ENCODE results near the gene FAM193B. TPM values are rescaled to one million over a fixed set of nuclear protein-coding genes. Genes with fewer than 3 reads are reported as not detected.

The FAM193B gene
- polyA plus RNA-seq, 1 of the 3 experiments (the other 2 are of a cell fraction), result 48.1 TPM

- H3K27me3 ChIP-seq (ENCODE audit: insufficient read depth), result no peaks in the 10 kb centered on the region
- H3K9me2 ChIP-seq, result no peaks in the 10 kb centered on the region
- H3K79me2 ChIP-seq (ENCODE audit: insufficient read depth), result no peaks in the 10 kb centered on the region
- POLR2A ChIA-PET, result no interaction called here
- no peak for TF ChIP-seq CTCF (IDR thresholded peaks at IDR 0.05)
- TF ChIP-seq EZH2phosphoT487 (IDR thresholded peaks at IDR 0.05; ENCODE audit: borderline replicate concordance, low read depth), result no peak
- no peak for TF ChIP-seq USF2 (IDR thresholded peaks at IDR 0.05; ENCODE audit: borderline replicate concordance, low read depth, low read length)
- TF ChIP-seq REST (IDR thresholded peaks at IDR 0.05; ENCODE audit: low read depth, low read length), result no peak
- H3K4me3 ChIP-seq (ENCODE audit: low read depth in 2 of 2, low read length in 1 of 2), result no peak overlapping the region
- no peaks in the 10 kb centered on the region for H3K9me3 ChIP-seq
- no peak overlapping the region for H3K9ac ChIP-seq
- H3K36me3 ChIP-seq (replicated peaks in 1 of 2; ENCODE audit: control insufficient read depth in 1 of 2, insufficient read depth in 2 of 2, low read length in 1 of 2), result peaks cover 6 to 35% of the 10 kb centered on the region in 2 experiments
- 61% methylated on average over 2 of the region's 8 CpGs for WGBS (ENCODE audit: low lambda C conversion rate)
- no peak overlapping the region for H3K27ac ChIP-seq (ENCODE audit: low read depth in 2 of 2, low read length in 1 of 2)
- H3K4me1 ChIP-seq (ENCODE audit: control insufficient read depth in 1 of 2, insufficient read depth in 2 of 2, low read depth in 1 of 2, low read length in 1 of 2), result no peaks in the 10 kb centered on the region
- DNase-seq, result no peak
- CTCF ChIA-PET, result interaction anchor here (0.9 to 12.5 kb wide), 6 partner anchors 8 to 118 kb away, joined by 3 to 109 read pairs (median 4); no protein-coding TSS in a partner anchor
- H4K20me1 ChIP-seq (ENCODE audit: insufficient read depth), result no peaks in the 10 kb centered on the region
- H3F3A ChIP-seq (replicated peaks; ENCODE audit: insufficient read depth), result no peaks in the 10 kb centered on the region
- no peak overlapping the region for H3K4me2 ChIP-seq
- no peak overlapping the region for H2AFZ ChIP-seq (ENCODE audit: low read depth)
These were observed 45.5 kb downstream of the FAM193B start for GRCh38 chr5:177508837-177509236.

GRCh38 chr5:177508221-177508611 lies 46.1 kb downstream of the FAM193B start:
- Histone ChIP-seq H3K9me3 (no peaks in the 10 kb centered on the region), H3K4me1 (ENCODE audit: control insufficient read depth in 1 of 2, insufficient read depth in 2 of 2, low read depth in 1 of 2, low read length in 1 of 2) (no peaks in the 10 kb centered on the region), H3K79me2 (ENCODE audit: insufficient read depth) (no peaks in the 10 kb centered on the region), H3F3A (replicated peaks; ENCODE audit: insufficient read depth) (no peaks in the 10 kb centered on the region), H2AFZ (ENCODE audit: low read depth) (no peak overlapping the region), H3K4me3 (ENCODE audit: low read depth in 2 of 2, low read length in 1 of 2) (no peak overlapping the region), H3K9ac (no peak overlapping the region), H3K27ac (ENCODE audit: low read depth in 2 of 2, low read length in 1 of 2) (no peak overlapping the region), H4K20me1 (ENCODE audit: insufficient read depth) (no peaks in the 10 kb centered on the region), H3K4me2 (no peak overlapping the region), H3K9me2 (no peaks in the 10 kb centered on the region), H3K36me3 (replicated peaks in 1 of 2; ENCODE audit: control insufficient read depth in 1 of 2, insufficient read depth in 2 of 2, low read length in 1 of 2) (peaks cover 4 to 31% of the 10 kb centered on the region in 2 experiments), H3K27me3 (ENCODE audit: insufficient read depth) (no peaks in the 10 kb centered on the region)
- POLR2A ChIA-PET, result no interaction called here
- CTCF ChIA-PET, result interaction anchor here (0.9 to 12.5 kb wide), 6 partner anchors 7 to 118 kb away, joined by 3 to 109 read pairs (median 4); no protein-coding TSS in a partner anchor
- no peak for DNase-seq
- 92% methylated on average over 5 of the region's 26 CpGs for WGBS (ENCODE audit: low lambda C conversion rate)
- TF ChIP-seq FOXJ3 (CRISPR knock-in tag; IDR thresholded peaks at IDR 0.05) (no peak), YY1 (IDR thresholded peaks at IDR 0.05; ENCODE audit: low read depth) (no peak), IRF3 (IDR thresholded peaks at IDR 0.05; ENCODE audit: low read depth, low read length) (no peak), GATA2 (CRISPR knock-in tag; IDR thresholded peaks at IDR 0.05) (no peak), TEAD4 (IDR thresholded peaks at IDR 0.05; ENCODE audit: borderline replicate concordance, insufficient read depth) (no peak), EP300 (IDR thresholded peaks at IDR 0.05; ENCODE audit: borderline replicate concordance in 1 of 2, low read depth in 1 of 2, low read length in 1 of 2) (no peak), TAF1 (IDR thresholded peaks at IDR 0.05; ENCODE audit: borderline replicate concordance, low read depth, low read length) (no peak), MEF2A (IDR thresholded peaks at IDR 0.05; ENCODE audit: borderline replicate concordance, low read depth) (no peak), RCOR1 (IDR thresholded peaks at IDR 0.05; ENCODE audit: low read length) (no peak), POLR2AphosphoS5 (IDR thresholded peaks at IDR 0.05; ENCODE audit: low read depth, low read length) (no peak), SMC3 (IDR thresholded peaks at IDR 0.05; ENCODE audit: low read depth, low read length) (no peak), RFX5 (IDR thresholded peaks at IDR 0.05; ENCODE audit: low read length) (no peak), NRF1 (IDR thresholded peaks at IDR 0.05; ENCODE audit: low read depth, low read length) (no peak), GABPA (IDR thresholded peaks at IDR 0.05; ENCODE audit: low read depth) (no peak), JUND (IDR thresholded peaks at IDR 0.05) (no peak), TCF12 (IDR thresholded peaks at IDR 0.05) (no peak), USF2 (IDR thresholded peaks at IDR 0.05; ENCODE audit: borderline replicate concordance, low read depth, low read length) (no peak)
